Measurements from ENCODE around the gene PLEKHF1. TPM values are rescaled to one million over a fixed set of nuclear protein-coding genes. Genes with fewer than 3 reads are reported as not detected.

Gene PLEKHF1
- total and polyA plus RNA-seq, 2 experiments from 2014 or later = 10.1 to 25.1 TPM

GRCh38 chr19:29683009-29683408 is 17.7 kb downstream of the PLEKHF1 start:
- H4K20me1 ChIP-seq (replicated peaks; ENCODE audit: insufficient read depth) = no peaks in the 10 kb centered on the region
- H3K79me2 ChIP-seq (replicated peaks; ENCODE audit: insufficient read depth) = no peaks in the 10 kb centered on the region
- no peaks in the 10 kb centered on the region for H3F3A ChIP-seq (replicated peaks; ENCODE audit: low read depth)
- H3K27me3 Mint-ChIP-seq (ENCODE audit: insufficient read depth, low read depth, poor library complexity) = peaks cover 6% of the 10 kb centered on the region
- H3K9me2 ChIP-seq (ENCODE audit: insufficient read depth) = no peaks in the 10 kb centered on the region
- no peak overlapping the region for H3K4me2 ChIP-seq
- peaks cover 11% of the 10 kb centered on the region for H3K9me3 Mint-ChIP-seq
- TF ChIP-seq CREB1 (CRISPR knock-in tag; IDR thresholded peaks at IDR 0.05; ENCODE audit: low read depth) (no peak), POLR2AphosphoS5 (IDR thresholded peaks at IDR 0.05; ENCODE audit: low read depth) (no peak), EZH2phosphoT487 (IDR thresholded peaks at IDR 0.05; ENCODE audit: unreplicated experiment) (no peak), ZNF462 (CRISPR knock-in tag; IDR thresholded peaks at IDR 0.05) (no peak), REST (IDR thresholded peaks at IDR 0.05; ENCODE audit: unreplicated experiment) (no peak), ETS1 (IDR thresholded peaks at IDR 0.05) (no peak), CTCF (conservative IDR thresholded peaks at IDR 0.05; ENCODE audit: low read depth in 2 of 2) (no peak), ZNF331 (CRISPR knock-in tag; IDR thresholded peaks at IDR 0.05; ENCODE audit: low read depth) (no peak), EZH2 (IDR thresholded peaks at IDR 0.05; ENCODE audit: low read depth, unreplicated experiment) (no peak), JUNB (IDR thresholded peaks at IDR 0.05; ENCODE audit: unreplicated experiment) (no peak), STAT1 (IDR thresholded peaks at IDR 0.05; ENCODE audit: unreplicated experiment) (no peak), ZNF114 (CRISPR knock-in tag; IDR thresholded peaks at IDR 0.05) (no peak), NANOG (IDR thresholded peaks at IDR 0.05; ENCODE audit: borderline replicate concordance) (no peak)
- no peaks in the 10 kb centered on the region for H3K27me3 ChIP-seq (ENCODE audit: insufficient read depth)
- no peak for DNase-seq (ENCODE audit: low spot score)
- no peaks in the 10 kb centered on the region for H3K4me1 ChIP-seq (ENCODE audit: insufficient read depth)
- no peak overlapping the region for H3K4me3 Mint-ChIP-seq
- peak; percentile 33; the same call in 2 of the 3 replicates for ATAC-seq
- no peak overlapping the region for H2AFZ ChIP-seq
- no peak overlapping the region for H3K27ac Mint-ChIP-seq
- H3K4me3 ChIP-seq = no peak overlapping the region
- H3K36me3 Mint-ChIP-seq (ENCODE audit: low read depth) = peaks cover 4% of the 10 kb centered on the region; the same call in 1 of the 3 replicates
- peaks cover 4% of the 10 kb centered on the region for H3K4me1 Mint-ChIP-seq
- no peaks in the 10 kb centered on the region for H3K36me3 ChIP-seq (ENCODE audit: insufficient read depth)
- H3K27ac ChIP-seq (ENCODE audit: low read depth) = no peak overlapping the region

All from GM23338 (cell line).